Measurements from ENCODE around the gene ZNF662. TPM values are rescaled to one million over a fixed set of nuclear protein-coding genes. Genes with fewer than 3 reads are reported as not detected.

ZNF662 gene
- total RNA-seq, 1 experiment from 2014 or later = 13.4 TPM

DNA sequence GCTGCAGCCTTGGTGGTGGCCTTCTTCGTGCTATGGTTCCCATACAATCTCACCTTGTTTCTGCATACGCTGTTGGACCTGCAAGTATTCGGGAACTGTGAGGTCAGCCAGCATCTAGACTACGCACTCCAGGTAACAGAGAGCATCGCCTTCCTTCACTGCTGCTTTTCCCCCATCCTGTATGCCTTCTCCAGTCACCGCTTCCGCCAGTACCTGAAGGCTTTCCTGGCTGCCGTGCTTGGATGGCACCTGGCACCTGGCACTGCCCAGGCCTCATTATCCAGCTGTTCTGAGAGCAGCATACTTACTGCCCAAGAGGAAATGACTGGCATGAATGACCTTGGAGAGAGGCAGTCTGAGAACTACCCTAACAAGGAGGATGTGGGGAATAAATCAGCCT, 40.7 kb upstream of the ZNF662 start:
- H3K4me3 ChIP-seq (ENCODE audit: low read depth, low read length) = no peak overlapping the region
- no peaks in the 10 kb centered on the region for H3K9me3 ChIP-seq
- Mint-ChIP-seq H3K4me3 (ENCODE audit: unreplicated experiment) (no peak overlapping the region), H3K27me3 (ENCODE audit: insufficient read depth, unreplicated experiment) (peaks cover 12% of the 10 kb centered on the region), H3K27ac (ENCODE audit: unreplicated experiment) (no peak overlapping the region), H3K36me3 (ENCODE audit: insufficient read depth, unreplicated experiment) (no peaks in the 10 kb centered on the region), H3K9me3 (ENCODE audit: unreplicated experiment) (no peaks in the 10 kb centered on the region), H3K4me1 (ENCODE audit: low read depth, unreplicated experiment) (no peaks in the 10 kb centered on the region)
- no peaks in the 10 kb centered on the region for H3K4me1 ChIP-seq
- no peaks in the 10 kb centered on the region for H3K36me3 ChIP-seq (ENCODE audit: control insufficient read depth, insufficient read depth, low read length)
- DNase-seq = no peak
- POLR2A ChIA-PET = no interaction called here
- BruUV-seq (replicated peaks) = no TSS peak
- CTCF ChIA-PET = no interaction called here
- intact Hi-C loops (cut with micrococcal nuclease; ENCODE audit: unreplicated experiment) = no loop called here
- TF ChIP-seq, protein P1, sequence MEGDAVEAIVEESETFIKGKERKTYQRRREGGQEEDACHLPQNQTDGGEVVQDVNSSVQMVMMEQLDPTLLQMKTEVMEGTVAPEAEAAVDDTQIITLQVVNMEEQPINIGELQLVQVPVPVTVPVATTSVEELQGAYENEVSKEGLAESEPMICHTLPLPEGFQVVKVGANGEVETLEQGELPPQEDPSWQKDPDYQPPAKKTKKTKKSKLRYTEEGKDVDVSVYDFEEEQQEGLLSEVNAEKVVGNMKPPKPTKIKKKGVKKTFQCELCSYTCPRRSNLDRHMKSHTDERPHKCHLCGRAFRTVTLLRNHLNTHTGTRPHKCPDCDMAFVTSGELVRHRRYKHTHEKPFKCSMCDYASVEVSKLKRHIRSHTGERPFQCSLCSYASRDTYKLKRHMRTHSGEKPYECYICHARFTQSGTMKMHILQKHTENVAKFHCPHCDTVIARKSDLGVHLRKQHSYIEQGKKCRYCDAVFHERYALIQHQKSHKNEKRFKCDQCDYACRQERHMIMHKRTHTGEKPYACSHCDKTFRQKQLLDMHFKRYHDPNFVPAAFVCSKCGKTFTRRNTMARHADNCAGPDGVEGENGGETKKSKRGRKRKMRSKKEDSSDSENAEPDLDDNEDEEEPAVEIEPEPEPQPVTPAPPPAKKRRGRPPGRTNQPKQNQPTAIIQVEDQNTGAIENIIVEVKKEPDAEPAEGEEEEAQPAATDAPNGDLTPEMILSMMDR (IDR thresholded peaks at IDR 0.05; ENCODE audit: insufficient read depth in 1 of 2, low read depth in 1 of 2, low read length in 1 of 2, severe bottlenecking in 1 of 2, unreplicated experiment in 1 of 2) = no peak
- H3K27me3 ChIP-seq (replicated peaks; ENCODE audit: control insufficient read depth, insufficient read depth, low read length) = no peaks in the 10 kb centered on the region

DNA sequence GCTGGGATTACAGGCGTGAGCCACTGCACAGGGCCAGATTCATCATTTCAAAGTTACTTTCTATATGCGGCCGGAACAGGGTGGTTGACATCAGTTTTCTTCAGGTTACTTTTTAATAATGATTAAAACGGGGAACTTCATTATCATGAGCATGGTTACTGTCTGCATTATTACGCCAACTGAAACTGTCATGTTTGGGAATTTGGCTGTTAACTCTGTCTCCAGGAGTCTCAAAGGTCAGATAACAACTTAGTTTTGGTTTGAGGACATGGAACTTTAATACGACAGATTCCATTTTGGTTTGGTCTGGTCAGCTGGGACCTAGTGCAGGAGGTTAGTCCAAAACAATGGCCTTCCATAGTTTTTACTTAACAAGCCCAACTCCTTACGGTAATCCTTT, 38.8 kb upstream of the ZNF662 start:
- H3K36me3 ChIP-seq (ENCODE audit: control insufficient read depth, insufficient read depth, low read length) = no peaks in the 10 kb centered on the region
- Mint-ChIP-seq H3K36me3 (ENCODE audit: insufficient read depth, unreplicated experiment) (no peaks in the 10 kb centered on the region), H3K4me3 (ENCODE audit: unreplicated experiment) (no peak overlapping the region), H3K27ac (ENCODE audit: unreplicated experiment) (no peak overlapping the region), H3K27me3 (ENCODE audit: insufficient read depth, unreplicated experiment) (peaks cover under 1% of the 10 kb centered on the region), H3K4me1 (ENCODE audit: low read depth, unreplicated experiment) (no peaks in the 10 kb centered on the region), H3K9me3 (ENCODE audit: unreplicated experiment) (no peaks in the 10 kb centered on the region)
- no peaks in the 10 kb centered on the region for H3K4me1 ChIP-seq
- no peaks in the 10 kb centered on the region for H3K27me3 ChIP-seq (replicated peaks; ENCODE audit: control insufficient read depth, insufficient read depth, low read length)
- intact Hi-C loops (cut with micrococcal nuclease; ENCODE audit: unreplicated experiment) = no loop called here
- H3K4me3 ChIP-seq (ENCODE audit: low read depth, low read length) = no peak overlapping the region
- ChIA-PET CTCF (no interaction called here), POLR2A (no interaction called here)
- H3K9me3 ChIP-seq = no peaks in the 10 kb centered on the region
- no TSS peak for BruUV-seq (replicated peaks)
- TF ChIP-seq, protein P1 (IDR thresholded peaks at IDR 0.05; ENCODE audit: insufficient read depth in 1 of 2, low read depth in 1 of 2, low read length in 1 of 2, severe bottlenecking in 1 of 2, unreplicated experiment in 1 of 2) = no peak
- DNase-seq = no peak

DNA sequence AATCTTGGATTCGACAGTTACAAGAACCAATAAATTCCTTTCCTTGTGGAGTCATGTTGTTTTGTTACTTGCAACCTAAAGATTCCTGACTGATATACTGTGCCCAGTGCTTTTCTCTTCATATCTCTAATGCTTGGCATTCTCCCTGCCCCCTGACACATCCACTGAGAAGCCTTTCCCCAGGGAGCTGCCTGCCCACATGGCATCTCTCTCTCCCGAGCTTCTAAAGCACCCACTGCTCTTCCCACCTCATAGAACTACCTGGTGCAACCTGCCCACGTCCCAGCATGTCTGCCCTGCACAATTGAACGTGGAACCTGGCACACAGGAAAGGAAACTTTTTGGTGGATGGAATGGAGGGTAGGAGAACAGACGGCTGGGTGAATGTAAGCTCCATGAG, 37.1 kb upstream of the ZNF662 start:
- Mint-ChIP-seq H3K4me3 (ENCODE audit: unreplicated experiment) (no peak overlapping the region), H3K9me3 (ENCODE audit: unreplicated experiment) (no peaks in the 10 kb centered on the region), H3K27ac (ENCODE audit: unreplicated experiment) (no peak overlapping the region), H3K36me3 (ENCODE audit: insufficient read depth, unreplicated experiment) (no peaks in the 10 kb centered on the region), H3K4me1 (ENCODE audit: low read depth, unreplicated experiment) (no peaks in the 10 kb centered on the region), H3K27me3 (ENCODE audit: insufficient read depth, unreplicated experiment) (peaks cover 4% of the 10 kb centered on the region)
- H3K9me3 ChIP-seq = no peaks in the 10 kb centered on the region
- POLR2A ChIA-PET = no interaction called here
- no peak for DNase-seq
- H3K4me1 ChIP-seq = no peaks in the 10 kb centered on the region
- TF ChIP-seq, protein P1 (IDR thresholded peaks at IDR 0.05; ENCODE audit: insufficient read depth in 1 of 2, low read depth in 1 of 2, low read length in 1 of 2, severe bottlenecking in 1 of 2, unreplicated experiment in 1 of 2) = no peak
- intact Hi-C loops (cut with micrococcal nuclease; ENCODE audit: unreplicated experiment) = no loop called here
- no peaks in the 10 kb centered on the region for H3K36me3 ChIP-seq (ENCODE audit: control insufficient read depth, insufficient read depth, low read length)
- H3K27me3 ChIP-seq (replicated peaks; ENCODE audit: control insufficient read depth, insufficient read depth, low read length) = no peaks in the 10 kb centered on the region
- H3K4me3 ChIP-seq (ENCODE audit: low read depth, low read length) = no peak overlapping the region
- no TSS peak for BruUV-seq (replicated peaks)
- CTCF ChIA-PET = no interaction called here
